ENCODE measurements around the gene ADAMTS18. TPM values are rescaled to one million over a fixed set of nuclear protein-coding genes. Genes with fewer than 3 reads are reported as not detected.

ADAMTS18 gene
- total and polyA plus RNA-seq, 7 experiments from 2014 or later, result not detected

GRCh38 chr16:77450790-77451487 lies 16.1 kb upstream of the ADAMTS18 start:
- Histone ChIP-seq H3K27ac (ENCODE audit: low read depth, low read length) (no peak overlapping the region), H3K4me1 (ENCODE audit: control insufficient read depth in 2 of 2, insufficient read depth in 2 of 2, low read length in 2 of 2) (no peaks in the 10 kb centered on the region), H3K27me3 (ENCODE audit: control insufficient read depth in 2 of 2, insufficient read depth in 2 of 2, low read length in 2 of 2) (no peaks in the 10 kb centered on the region), H3K36me3 (ENCODE audit: control insufficient read depth in 2 of 3, insufficient read depth in 3 of 3, low read length in 3 of 3) (no peaks in the 10 kb centered on the region), H3K9me3 (ENCODE audit: control insufficient read depth in 2 of 3, low read length in 3 of 3) (no peaks in the 10 kb centered on the region), H3K4me3 (ENCODE audit: low read length) (no peak overlapping the region)
- intact Hi-C loops (cut with micrococcal nuclease), result no loop called here
- no peaks in the 10 kb centered on the region for H3K4me1 Mint-ChIP-seq
- no peaks in the 10 kb centered on the region for H3K36me3 Mint-ChIP-seq
- DNase-seq (no peak), ATAC-seq (no peak)
- ChIA-PET POLR2A (no interaction called here), CTCF (no interaction called here)
- H3K27ac Mint-ChIP-seq, result no peak overlapping the region
- peaks cover 0 to 8% (median 0%) of the 10 kb centered on the region in 11 donors for H3K9me3 Mint-ChIP-seq
- peaks cover 0 to 15% (median 7%) of the 10 kb centered on the region in 5 donors for H3K27me3 Mint-ChIP-seq
- no peak overlapping the region for H3K4me3 Mint-ChIP-seq

GRCh38 chr16:77449208-77449607 lies 14.4 kb upstream of the ADAMTS18 start:
- ChIA-PET POLR2A (no interaction called here), CTCF (no interaction called here)
- Mint-ChIP-seq H3K27ac (no peak overlapping the region), H3K36me3 (no peaks in the 10 kb centered on the region), H3K9me3 (peaks cover 0 to 8% (median 0%) of the 10 kb centered on the region in 11 donors), H3K4me3 (no peak overlapping the region), H3K27me3 (peaks cover 0 to 22% (median 13%) of the 10 kb centered on the region in 5 donors), H3K4me1 (no peaks in the 10 kb centered on the region)
- Histone ChIP-seq H3K27me3 (ENCODE audit: control insufficient read depth in 2 of 2, insufficient read depth in 2 of 2, low read length in 2 of 2) (no peaks in the 10 kb centered on the region), H3K36me3 (ENCODE audit: control insufficient read depth in 2 of 3, insufficient read depth in 3 of 3, low read length in 3 of 3) (no peaks in the 10 kb centered on the region), H3K27ac (ENCODE audit: low read depth, low read length) (no peak overlapping the region), H3K4me3 (ENCODE audit: low read length) (no peak overlapping the region), H3K4me1 (ENCODE audit: control insufficient read depth in 2 of 2, insufficient read depth in 2 of 2, low read length in 2 of 2) (no peaks in the 10 kb centered on the region), H3K9me3 (ENCODE audit: control insufficient read depth in 2 of 3, low read length in 3 of 3) (no peaks in the 10 kb centered on the region)
- no peak for ATAC-seq
- no peak for DNase-seq
- intact Hi-C loops (cut with micrococcal nuclease), result no loop called here

- Histone ChIP-seq H3K4me3 (ENCODE audit: low read length) (no peak overlapping the region), H3K27ac (ENCODE audit: low read depth, low read length) (no peak overlapping the region), H3K4me1 (ENCODE audit: control insufficient read depth in 2 of 2, insufficient read depth in 2 of 2, low read length in 2 of 2) (no peaks in the 10 kb centered on the region), H3K36me3 (ENCODE audit: control insufficient read depth in 2 of 3, insufficient read depth in 3 of 3, low read length in 3 of 3) (no peaks in the 10 kb centered on the region), H3K27me3 (ENCODE audit: control insufficient read depth in 2 of 2, insufficient read depth in 2 of 2, low read length in 2 of 2) (no peaks in the 10 kb centered on the region), H3K9me3 (ENCODE audit: control insufficient read depth in 2 of 3, low read length in 3 of 3) (no peaks in the 10 kb centered on the region)
- Mint-ChIP-seq H3K9me3 (peaks cover 0 to 4% (median 0%) of the 10 kb centered on the region in 11 donors), H3K4me3 (no peak overlapping the region), H3K4me1 (no peaks in the 10 kb centered on the region), H3K27me3 (peaks cover 1 to 30% (median 25%) of the 10 kb centered on the region in 5 donors), H3K36me3 (no peaks in the 10 kb centered on the region), H3K27ac (no peak overlapping the region)
- ATAC-seq (no peak), DNase-seq (no peak)
- POLR2A ChIA-PET, result no interaction called here
- CTCF ChIA-PET, result no interaction called here
- intact Hi-C loops (cut with micrococcal nuclease), result no loop called here
Observed at GRCh38 chr16:77445324-77445723, 10.5 kb upstream of the ADAMTS18 start.

- no peaks in the 10 kb centered on the region for H3K9me3 ChIP-seq (ENCODE audit: control insufficient read depth in 2 of 3, low read length in 3 of 3)
- peaks cover 0 to 1% (median 0%) of the 10 kb centered on the region in 11 donors for H3K9me3 Mint-ChIP-seq
- no peaks in the 10 kb centered on the region for H3K4me1 ChIP-seq (ENCODE audit: control insufficient read depth in 2 of 2, insufficient read depth in 2 of 2, low read length in 2 of 2)
- POLR2A ChIA-PET, result no interaction called here
- H3K27me3 ChIP-seq (ENCODE audit: control insufficient read depth in 2 of 2, insufficient read depth in 2 of 2, low read length in 2 of 2), result no peaks in the 10 kb centered on the region
- no peak for ATAC-seq
- no peak overlapping the region for H3K4me3 Mint-ChIP-seq
- no peaks in the 10 kb centered on the region for H3K36me3 Mint-ChIP-seq
- no peak for DNase-seq
- no peak overlapping the region for H3K4me3 ChIP-seq (ENCODE audit: low read length)
- no peak overlapping the region for H3K27ac Mint-ChIP-seq
- intact Hi-C loops (cut with micrococcal nuclease), result no loop called here
- no peaks in the 10 kb centered on the region for H3K36me3 ChIP-seq (ENCODE audit: control insufficient read depth in 2 of 3, insufficient read depth in 3 of 3, low read length in 3 of 3)
- no peaks in the 10 kb centered on the region for H3K4me1 Mint-ChIP-seq
- H3K27me3 Mint-ChIP-seq, result peaks cover 4 to 30% (median 20%) of the 10 kb centered on the region in 5 donors
- CTCF ChIA-PET, result no interaction called here
- H3K27ac ChIP-seq (ENCODE audit: low read depth, low read length), result no peak overlapping the region
Observed at GRCh38 chr16:77444147-77444460, 9.3 kb upstream of the ADAMTS18 start.

GRCh38 chr16:77443357-77444146 lies 8.7 kb upstream of the ADAMTS18 start:
- Histone ChIP-seq H3K4me3 (ENCODE audit: low read length) (no peak overlapping the region), H3K4me1 (ENCODE audit: control insufficient read depth in 2 of 2, insufficient read depth in 2 of 2, low read length in 2 of 2) (no peaks in the 10 kb centered on the region), H3K36me3 (ENCODE audit: control insufficient read depth in 2 of 3, insufficient read depth in 3 of 3, low read length in 3 of 3) (no peaks in the 10 kb centered on the region), H3K9me3 (ENCODE audit: control insufficient read depth in 2 of 3, low read length in 3 of 3) (no peaks in the 10 kb centered on the region), H3K27me3 (ENCODE audit: control insufficient read depth in 2 of 2, insufficient read depth in 2 of 2, low read length in 2 of 2) (no peaks in the 10 kb centered on the region), H3K27ac (ENCODE audit: low read depth, low read length) (no peak overlapping the region)
- ChIA-PET POLR2A (no interaction called here), CTCF (no interaction called here)
- Mint-ChIP-seq H3K9me3 (no peaks in the 10 kb centered on the region), H3K4me1 (no peaks in the 10 kb centered on the region), H3K27ac (no peak overlapping the region), H3K4me3 (no peak overlapping the region), H3K36me3 (no peaks in the 10 kb centered on the region), H3K27me3 (peaks cover 6 to 33% (median 18%) of the 10 kb centered on the region in 5 donors)
- ATAC-seq (no peak), DNase-seq (no peak)
- intact Hi-C loops (cut with micrococcal nuclease), result no loop called here

- H3K27me3 Mint-ChIP-seq, result peaks cover 7 to 36% (median 25%) of the 10 kb centered on the region in 5 donors
- no peak for DNase-seq
- ATAC-seq, result no peak
Observed at GRCh38 chr16:77442078-77442477, 7.2 kb upstream of the ADAMTS18 start.

GRCh38 chr16:77439106-77439505 lies 4.3 kb upstream of the ADAMTS18 start:
- Histone ChIP-seq H3K9me3 (ENCODE audit: control insufficient read depth in 2 of 3, low read length in 3 of 3) (no peaks in the 10 kb centered on the region), H3K27me3 (ENCODE audit: control insufficient read depth in 2 of 2, insufficient read depth in 2 of 2, low read length in 2 of 2) (no peaks in the 10 kb centered on the region), H3K4me3 (ENCODE audit: low read length) (no peak overlapping the region), H3K4me1 (ENCODE audit: control insufficient read depth in 2 of 2, insufficient read depth in 2 of 2, low read length in 2 of 2) (no peaks in the 10 kb centered on the region), H3K36me3 (ENCODE audit: control insufficient read depth in 2 of 3, insufficient read depth in 3 of 3, low read length in 3 of 3) (no peaks in the 10 kb centered on the region), H3K27ac (ENCODE audit: low read depth, low read length) (no peak overlapping the region)
- peaks cover 0 to 3% (median 0%) of the 10 kb centered on the region in 11 donors for H3K9me3 Mint-ChIP-seq
- ChIA-PET POLR2A (no interaction called here), CTCF (no interaction called here)
- no peak for DNase-seq
- no peaks in the 10 kb centered on the region for H3K4me1 Mint-ChIP-seq
- no peak overlapping the region for H3K27ac Mint-ChIP-seq
- intact Hi-C loops (cut with micrococcal nuclease), result no loop called here
- peaks cover 26 to 37% (median 36%) of the 10 kb centered on the region in 5 donors for H3K27me3 Mint-ChIP-seq
- H3K4me3 Mint-ChIP-seq, result no peak overlapping the region
- no peak for ATAC-seq
- peaks cover 0 to 8% (median 0%) of the 10 kb centered on the region in 5 donors for H3K36me3 Mint-ChIP-seq

More at GRCh38 chr16:77442078-77442477, 7.2 kb upstream of the ADAMTS18 start:
- H3K9me3 Mint-ChIP-seq, result no peaks in the 10 kb centered on the region
- no peak overlapping the region for H3K4me3 ChIP-seq (ENCODE audit: low read length)
- no peak overlapping the region for H3K27ac ChIP-seq (ENCODE audit: low read depth, low read length)
- POLR2A ChIA-PET, result no interaction called here
- no peaks in the 10 kb centered on the region for H3K9me3 ChIP-seq (ENCODE audit: control insufficient read depth in 2 of 3, low read length in 3 of 3)
- H3K36me3 Mint-ChIP-seq, result no peaks in the 10 kb centered on the region
- no peaks in the 10 kb centered on the region for H3K36me3 ChIP-seq (ENCODE audit: control insufficient read depth in 2 of 3, insufficient read depth in 3 of 3, low read length in 3 of 3)
- no peaks in the 10 kb centered on the region for H3K4me1 Mint-ChIP-seq
- H3K4me3 Mint-ChIP-seq, result no peak overlapping the region
- intact Hi-C loops (cut with micrococcal nuclease), result no loop called here
- H3K27me3 ChIP-seq (ENCODE audit: control insufficient read depth in 2 of 2, insufficient read depth in 2 of 2, low read length in 2 of 2), result no peaks in the 10 kb centered on the region
- CTCF ChIA-PET, result no interaction called here
- no peaks in the 10 kb centered on the region for H3K4me1 ChIP-seq (ENCODE audit: control insufficient read depth in 2 of 2, insufficient read depth in 2 of 2, low read length in 2 of 2)
- no peak overlapping the region for H3K27ac Mint-ChIP-seq
